Measurements from ENCODE around the gene ZNF804A. TPM values are rescaled to one million over a fixed set of nuclear protein-coding genes. Genes with fewer than 3 reads are reported as not detected.

Gene ZNF804A
- total and polyA plus RNA-seq, 9 donors, result 0.07 to 0.28 (median 0.18) TPM; not detected in 3

DNA sequence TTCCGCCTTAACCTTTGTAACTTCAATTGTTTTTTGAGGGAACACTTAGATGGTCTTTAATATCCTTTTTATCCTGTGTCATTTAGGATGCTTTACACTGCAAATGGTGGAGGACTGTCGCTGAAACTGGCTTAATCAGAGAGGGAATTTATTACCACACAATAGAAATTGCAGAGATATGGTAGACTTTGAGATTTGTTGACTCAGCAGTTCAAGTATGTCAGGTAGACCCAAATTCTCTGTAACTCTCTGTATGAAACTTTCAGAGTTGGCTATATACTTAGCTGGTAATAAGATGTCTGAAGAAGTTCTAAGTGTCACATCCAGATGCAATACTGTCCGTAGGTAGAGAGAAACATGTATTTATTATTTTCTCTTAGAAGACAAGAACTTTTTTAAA, 100.1 kb downstream of the ZNF804A start:
- Histone ChIP-seq H3K36me3 (no peaks in the 10 kb centered on the region), H3K9me3 (no peaks in the 10 kb centered on the region), H3K4me1 (ENCODE audit: insufficient read depth) (no peaks in the 10 kb centered on the region), H3K27me3 (no peaks in the 10 kb centered on the region), H3K27ac (no peak overlapping the region), H3K4me3 (no peak overlapping the region)
- 86 to 89% (median 86%) methylated on average over 3 of the region's 3 CpGs for WGBS, 3 donors
- intact Hi-C loops (cut with DNase I), result no loop called here
- no peak for TF ChIP-seq EP300 (IDR thresholded peaks at IDR 0.05)
- no peak for TF ChIP-seq POLR2A (IDR thresholded peaks at IDR 0.05)
- no peak for TF ChIP-seq CTCF (IDR thresholded peaks at IDR 0.05)
- no peak for DNase-seq

DNA sequence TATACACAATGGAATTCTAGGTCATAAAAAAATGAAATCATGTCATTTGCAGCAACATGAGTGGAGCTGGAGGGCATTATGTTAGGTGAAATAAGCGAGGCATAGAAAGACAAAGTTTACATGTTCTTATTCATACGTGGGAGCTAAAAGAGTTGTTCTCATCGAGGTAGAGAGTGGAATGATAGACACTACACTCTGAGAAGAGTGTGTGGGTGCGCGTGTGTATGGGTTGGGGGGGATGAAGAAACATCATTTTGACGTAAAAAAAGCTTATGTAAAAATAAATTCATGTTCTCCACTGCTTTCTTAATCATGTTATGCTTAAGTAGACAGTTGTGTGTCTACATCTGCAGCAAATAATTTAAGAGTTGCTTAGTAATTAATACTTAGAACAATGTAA, 123.6 kb downstream of the ZNF804A start:
- H3K4me3 ChIP-seq, result no peak overlapping the region
- 85 to 91% (median 88%) methylated on average over 6 of the region's 6 CpGs for WGBS, 3 donors
- intact Hi-C loops (cut with DNase I), result no loop called here
- no peak for TF ChIP-seq POLR2A (IDR thresholded peaks at IDR 0.05)
- TF ChIP-seq CTCF (IDR thresholded peaks at IDR 0.05), result no peak
- TF ChIP-seq EP300 (IDR thresholded peaks at IDR 0.05), result no peak
- H3K4me1 ChIP-seq (ENCODE audit: insufficient read depth), result no peaks in the 10 kb centered on the region
- no peaks in the 10 kb centered on the region for H3K9me3 ChIP-seq
- no peak for DNase-seq
- no peaks in the 10 kb centered on the region for H3K36me3 ChIP-seq
- H3K27me3 ChIP-seq, result no peaks in the 10 kb centered on the region
- H3K27ac ChIP-seq, result no peak overlapping the region

DNA sequence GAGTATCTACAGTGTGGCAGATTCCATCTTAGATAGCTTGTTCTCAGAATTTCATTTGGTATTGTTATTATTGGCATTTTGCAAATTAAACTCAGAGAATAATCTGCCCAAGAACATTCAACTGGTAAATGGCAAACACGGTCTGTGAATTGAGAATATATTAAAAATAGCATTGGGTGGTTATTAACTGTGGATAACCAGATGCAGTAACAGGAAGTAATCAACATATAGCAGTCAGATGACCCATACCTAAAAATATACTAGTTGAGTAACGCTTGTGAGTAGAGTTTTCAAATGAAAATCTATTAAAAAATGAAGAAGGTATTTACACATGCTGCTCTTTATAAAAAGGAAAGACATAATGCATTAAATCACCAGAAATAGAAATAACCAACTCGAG, 129.5 kb downstream of the ZNF804A start:
- no peak overlapping the region for H3K27ac ChIP-seq
- H3K9me3 ChIP-seq, result no peaks in the 10 kb centered on the region
- 75 to 87% (median 78%) methylated on average over 3 of the region's 3 CpGs for WGBS, 3 donors
- DNase-seq, result no peak
- intact Hi-C loops (cut with DNase I), result no loop called here
- H3K4me3 ChIP-seq, result no peak overlapping the region
- H3K27me3 ChIP-seq, result no peaks in the 10 kb centered on the region
- H3K36me3 ChIP-seq, result no peaks in the 10 kb centered on the region
- TF ChIP-seq POLR2A (IDR thresholded peaks at IDR 0.05) (no peak), EP300 (IDR thresholded peaks at IDR 0.05) (no peak), CTCF (IDR thresholded peaks at IDR 0.05) (no peak)
- no peaks in the 10 kb centered on the region for H3K4me1 ChIP-seq (ENCODE audit: insufficient read depth)

GRCh38 chr2:184728411-184728810, 130.1 kb downstream of the ZNF804A start:
- Histone ChIP-seq H3K9me3 (no peaks in the 10 kb centered on the region), H3K4me3 (no peak overlapping the region), H3K27me3 (no peaks in the 10 kb centered on the region), H3K4me1 (ENCODE audit: insufficient read depth) (no peaks in the 10 kb centered on the region), H3K36me3 (no peaks in the 10 kb centered on the region), H3K27ac (no peak overlapping the region)
- TF ChIP-seq CTCF (IDR thresholded peaks at IDR 0.05) (no peak), EP300 (IDR thresholded peaks at IDR 0.05) (no peak), POLR2A (IDR thresholded peaks at IDR 0.05) (no peak)
- no peak for DNase-seq
- intact Hi-C loops (cut with DNase I), result no loop called here

GRCh38 chr2:184729581-184729980, 131.3 kb downstream of the ZNF804A start:
- Histone ChIP-seq H3K27ac (no peak overlapping the region), H3K4me3 (no peak overlapping the region), H3K9me3 (no peaks in the 10 kb centered on the region), H3K36me3 (no peaks in the 10 kb centered on the region), H3K27me3 (no peaks in the 10 kb centered on the region), H3K4me1 (ENCODE audit: insufficient read depth) (no peaks in the 10 kb centered on the region)
- TF ChIP-seq CTCF (IDR thresholded peaks at IDR 0.05) (no peak), EP300 (IDR thresholded peaks at IDR 0.05) (no peak), POLR2A (IDR thresholded peaks at IDR 0.05) (no peak)
- WGBS, 3 donors, result 68 to 81% (median 76%) methylated on average over 3 of the region's 3 CpGs
- DNase-seq, result no peak
- intact Hi-C loops (cut with DNase I), result no loop called here
